HEK293T (cell line): ENCODE measurements around the gene OR2AE1.

Experiments used
- ARNT ChIP-seq: fragments of 450-650 bp; IDR thresholded peaks from 2 replicates; pipeline ENCODE4 v1.6.1; 2017; ENCODE audit warnings: mild to moderate bottlenecking
- SUZ12 ChIP-seq: fragments of 450-650 bp; IDR thresholded peaks from 2 replicates; pipeline ENCODE4 v1.6.1; 2016; ENCODE audit warnings: mild to moderate bottlenecking
- TARDBP ChIP-seq: fragments of 450-650 bp; IDR thresholded peaks from 2 replicates; pipeline ENCODE4 v1.6.1; 2016

GRCh38 chr7:99839287-99840021, 37.4 kb downstream of the OR2AE1 start:
- TF ChIP-seq TARDBP (no peak), ARNT (no peak), SUZ12 (no peak)
